ENCODE data around the gene DDX23. TPM values are rescaled to one million over a fixed set of nuclear protein-coding genes. Genes with fewer than 3 reads are reported as not detected.
A peak's percentile ranks its signal among the peaks of the same experiment; 100 is the strongest.
"Not testable (repeated sequence)": the region's sequence is repeated elsewhere in the genome, so short reads cannot be mapped to it uniquely, and the experiment has no call there.

Gene DDX23
- total RNA-seq, 1 experiment from 2014 or later = 98.1 TPM

GRCh38 chr12:48856379-48856778 is 4.4 kb upstream of the DDX23 start:
- Histone ChIP-seq H3K14ac (ENCODE audit: insufficient read depth, low read length) (no peak overlapping the region), H4K8ac (replicated peaks; ENCODE audit: insufficient read length, low read depth, low read length) (no peak overlapping the region), H3K18ac (ENCODE audit: insufficient read length, low read depth, low read length) (no peak overlapping the region), H4K5ac (ENCODE audit: insufficient read length, low read depth, low read length) (no peak overlapping the region), H2AK5ac (ENCODE audit: insufficient read length, low read length) (no peak overlapping the region), H3K23ac (ENCODE audit: insufficient read length, low read depth, low read length) (no peak overlapping the region), H3T11ph (ENCODE audit: low read length) (no peak overlapping the region), H3K56ac (ENCODE audit: insufficient read length, low read depth, low read length) (no peak overlapping the region), H2BK120ac (ENCODE audit: low read depth, low read length, poor library complexity, severe bottlenecking) (no peak overlapping the region), H3K27ac (ENCODE audit: insufficient read length, low read depth, low read length) (no peak overlapping the region), H3K4me2 (ENCODE audit: insufficient read depth, insufficient read length, low read length) (no peak overlapping the region), H4K91ac (ENCODE audit: insufficient read length, low read depth, low read length) (no peak overlapping the region), H2BK20ac (ENCODE audit: low read depth, low read length, poor library complexity, severe bottlenecking) (no peak overlapping the region), H4K20me1 (ENCODE audit: control insufficient read depth, insufficient read depth, insufficient read length) (no peaks in the 10 kb centered on the region), H2AFZ (ENCODE audit: low read length) (no peak overlapping the region), H2BK5ac (ENCODE audit: insufficient read length, low read length) (no peak overlapping the region), H2BK12ac (ENCODE audit: insufficient read length, low read depth, low read length) (no peak overlapping the region), H3K79me1 (ENCODE audit: insufficient read depth, low read depth, low read length, poor library complexity, severe bottlenecking) (no peaks in the 10 kb centered on the region), H3K4ac (ENCODE audit: low read depth, low read length) (no peak overlapping the region), H2BK15ac (ENCODE audit: low read depth, low read length) (no peak overlapping the region), H3K4me1 (ENCODE audit: insufficient read depth, low read length) (0 out of 2 replicates have a peak, but pooled peaks cover 5% of the 10 kb centered on the region), H3K9ac (ENCODE audit: extremely low read depth, insufficient read length, low read length) (no peak overlapping the region), H3K9me3 (ENCODE audit: control insufficient read depth, low read depth, low read length) (no peaks in the 10 kb centered on the region), H3K23me2 (ENCODE audit: insufficient read length, low read depth, low read length, poor library complexity, severe bottlenecking) (no peaks in the 10 kb centered on the region), H3K79me2 (ENCODE audit: insufficient read depth, low read length) (peaks cover 3% of the 10 kb centered on the region; the same call in 1 of the 2 replicates), H3K27me3 (ENCODE audit: insufficient read depth, low read length) (no peaks in the 10 kb centered on the region)
- no peak for TF ChIP-seq CTCF (conservative IDR thresholded peaks at IDR 0.05)
- WGBS (ENCODE audit: extremely low coverage, insufficient read length, low lambda C conversion rate) = no CpG with 5 or more reads among the region's 2 CpGs
- H3K27ac Mint-ChIP-seq = 0 out of 7 replicates have a peak overlapping the region, but pooled peaks of 1 of the 3 experiments have one; percentile 32
- no peak for DNase-seq
- H3K9me3 Mint-ChIP-seq = no peaks in the 10 kb centered on the region
- H3K4me3 Mint-ChIP-seq = no peak overlapping the region
- H3K4me1 Mint-ChIP-seq = peaks cover 6% of the 10 kb centered on the region in 2 experiments
- peaks cover 10 to 29% (median 25%) of the 10 kb centered on the region in 3 experiments; a peak in 6 of 7 replicates for H3K36me3 Mint-ChIP-seq (ENCODE audit: insufficient read depth in 1 of 3, low read depth in 3 of 3)
- H3K27me3 Mint-ChIP-seq (ENCODE audit: low read depth) = no peaks in the 10 kb centered on the region

- H3K27ac ChIP-seq (ENCODE audit: insufficient read length, low read depth, low read length); H2BK20ac ChIP-seq (ENCODE audit: low read depth, low read length, poor library complexity, severe bottlenecking); H3K23ac ChIP-seq (ENCODE audit: insufficient read length, low read depth, low read length); H2BK12ac ChIP-seq (ENCODE audit: insufficient read length, low read depth, low read length); H3K4ac ChIP-seq (ENCODE audit: low read depth, low read length); H2AK5ac ChIP-seq (ENCODE audit: insufficient read length, low read length); H3K18ac ChIP-seq (ENCODE audit: insufficient read length, low read depth, low read length); H3K9me3 ChIP-seq (ENCODE audit: control insufficient read depth, low read depth, low read length); H2BK15ac ChIP-seq (ENCODE audit: low read depth, low read length); H2BK120ac ChIP-seq (ENCODE audit: low read depth, low read length, poor library complexity, severe bottlenecking); DNase-seq; H2AFZ ChIP-seq (ENCODE audit: low read length); H3K9me3 Mint-ChIP-seq; H3K79me1 ChIP-seq (ENCODE audit: insufficient read depth, low read depth, low read length, poor library complexity, severe bottlenecking); H3K14ac ChIP-seq (ENCODE audit: insufficient read depth, low read length); H3K56ac ChIP-seq (ENCODE audit: insufficient read length, low read depth, low read length); H3K4me2 ChIP-seq (ENCODE audit: insufficient read depth, insufficient read length, low read length); H3K9ac ChIP-seq (ENCODE audit: extremely low read depth, insufficient read length, low read length); H3K27me3 Mint-ChIP-seq (ENCODE audit: low read depth); H4K91ac ChIP-seq (ENCODE audit: insufficient read length, low read depth, low read length); H3K27ac Mint-ChIP-seq; H3K27me3 ChIP-seq (ENCODE audit: insufficient read depth, low read length); H3K23me2 ChIP-seq (ENCODE audit: insufficient read length, low read depth, low read length, poor library complexity, severe bottlenecking); H2BK5ac ChIP-seq (ENCODE audit: insufficient read length, low read length); H3K4me1 ChIP-seq (ENCODE audit: insufficient read depth, low read length); H4K5ac ChIP-seq (ENCODE audit: insufficient read length, low read depth, low read length); H3T11ph ChIP-seq (ENCODE audit: low read length); H4K20me1 ChIP-seq (ENCODE audit: control insufficient read depth, insufficient read depth, insufficient read length); H4K8ac ChIP-seq (replicated peaks; ENCODE audit: insufficient read length, low read depth, low read length); H3K4me3 Mint-ChIP-seq: not testable (repeated sequence)
- Mint-ChIP-seq H3K4me1 (peaks cover 14 to 18% of the 10 kb centered on the region in 2 experiments), H3K36me3 (ENCODE audit: insufficient read depth in 1 of 3, low read depth in 3 of 3) (peaks cover 2 to 21% (median 15%) of the 10 kb centered on the region in 3 experiments; a peak in 6 of 7 replicates)
- peaks cover 10% of the 10 kb centered on the region; the same call in 1 of the 2 replicates for H3K79me2 ChIP-seq (ENCODE audit: insufficient read depth, low read length)
- WGBS (ENCODE audit: extremely low coverage, insufficient read length, low lambda C conversion rate) = no CpG with 5 or more reads among the region's 10 CpGs
Measured at GRCh38 chr12:48854932-48855331, 3.0 kb upstream of the DDX23 start.

Measured in H9 (cell line).